ENCODE results near the gene SCARF2.

The SCARF2 gene

GRCh38 chr22:20406686-20407408 is 30.8 kb downstream of the SCARF2 start (continued):
- TF ChIP-seq ZNF514 (tag by site-specific recombination; IDR thresholded peaks at IDR 0.05): no peak
- TF ChIP-seq ZNF600 (tag by site-specific recombination; IDR thresholded peaks at IDR 0.05): no peak
- TF ChIP-seq, protein P1, sequence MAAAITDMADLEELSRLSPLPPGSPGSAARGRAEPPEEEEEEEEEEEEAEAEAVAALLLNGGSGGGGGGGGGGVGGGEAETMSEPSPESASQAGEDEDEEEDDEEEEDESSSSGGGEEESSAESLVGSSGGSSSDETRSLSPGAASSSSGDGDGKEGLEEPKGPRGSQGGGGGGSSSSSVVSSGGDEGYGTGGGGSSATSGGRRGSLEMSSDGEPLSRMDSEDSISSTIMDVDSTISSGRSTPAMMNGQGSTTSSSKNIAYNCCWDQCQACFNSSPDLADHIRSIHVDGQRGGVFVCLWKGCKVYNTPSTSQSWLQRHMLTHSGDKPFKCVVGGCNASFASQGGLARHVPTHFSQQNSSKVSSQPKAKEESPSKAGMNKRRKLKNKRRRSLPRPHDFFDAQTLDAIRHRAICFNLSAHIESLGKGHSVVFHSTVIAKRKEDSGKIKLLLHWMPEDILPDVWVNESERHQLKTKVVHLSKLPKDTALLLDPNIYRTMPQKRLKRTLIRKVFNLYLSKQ (tag by site-specific recombination; IDR thresholded peaks at IDR 0.05; ENCODE audit: borderline replicate concordance): no peak
- TF ChIP-seq, protein P2, sequence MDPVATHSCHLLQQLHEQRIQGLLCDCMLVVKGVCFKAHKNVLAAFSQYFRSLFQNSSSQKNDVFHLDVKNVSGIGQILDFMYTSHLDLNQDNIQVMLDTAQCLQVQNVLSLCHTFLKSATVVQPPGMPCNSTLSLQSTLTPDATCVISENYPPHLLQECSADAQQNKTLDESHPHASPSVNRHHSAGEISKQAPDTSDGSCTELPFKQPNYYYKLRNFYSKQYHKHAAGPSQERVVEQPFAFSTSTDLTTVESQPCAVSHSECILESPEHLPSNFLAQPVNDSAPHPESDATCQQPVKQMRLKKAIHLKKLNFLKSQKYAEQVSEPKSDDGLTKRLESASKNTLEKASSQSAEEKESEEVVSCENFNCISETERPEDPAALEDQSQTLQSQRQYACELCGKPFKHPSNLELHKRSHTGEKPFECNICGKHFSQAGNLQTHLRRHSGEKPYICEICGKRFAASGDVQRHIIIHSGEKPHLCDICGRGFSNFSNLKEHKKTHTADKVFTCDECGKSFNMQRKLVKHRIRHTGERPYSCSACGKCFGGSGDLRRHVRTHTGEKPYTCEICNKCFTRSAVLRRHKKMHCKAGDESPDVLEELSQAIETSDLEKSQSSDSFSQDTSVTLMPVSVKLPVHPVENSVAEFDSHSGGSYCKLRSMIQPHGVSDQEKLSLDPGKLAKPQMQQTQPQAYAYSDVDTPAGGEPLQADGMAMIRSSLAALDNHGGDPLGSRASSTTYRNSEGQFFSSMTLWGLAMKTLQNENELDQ (tag by site-specific recombination; IDR thresholded peaks at IDR 0.05; ENCODE audit: low read depth): no peak
- no peak for TF ChIP-seq PBX3 (CRISPR knock-in tag; IDR thresholded peaks at IDR 0.05)

GRCh38 chr22:20405931-20406685 is 31.5 kb downstream of the SCARF2 start:
- H3K36me3 ChIP-seq (ENCODE audit: control insufficient read depth in 2 of 2, insufficient read depth in 1 of 2, low read length in 2 of 2): peaks cover 0 to 65% of the 10 kb centered on the region in 2 experiments; a peak in 2 of 3 replicates
- POLR2A ChIA-PET: interaction anchor here (0.7 kb wide), 1 partner anchor 12 kb away, joined by 5 read pairs; no protein-coding TSS in a partner anchor
- TF ChIP-seq ZEB2 (tag by site-specific recombination; IDR thresholded peaks at IDR 0.05): no peak
- no peak for TF ChIP-seq ZNF248 (tag by site-specific recombination; IDR thresholded peaks at IDR 0.05)
- no peak for TF ChIP-seq ZNF514 (tag by site-specific recombination; IDR thresholded peaks at IDR 0.05)
- no peak for TF ChIP-seq ZNF114 (tag by site-specific recombination; IDR thresholded peaks at IDR 0.05)
- TF ChIP-seq GLI2 (tag by site-specific recombination; IDR thresholded peaks at IDR 0.05; ENCODE audit: borderline replicate concordance, low read depth): no peak
- no peak for TF ChIP-seq ZBTB1 (tag by site-specific recombination; IDR thresholded peaks at IDR 0.05)
- no peak for TF ChIP-seq ZNF423 (tag by site-specific recombination; IDR thresholded peaks at IDR 0.05)
- TF ChIP-seq, protein P3, sequence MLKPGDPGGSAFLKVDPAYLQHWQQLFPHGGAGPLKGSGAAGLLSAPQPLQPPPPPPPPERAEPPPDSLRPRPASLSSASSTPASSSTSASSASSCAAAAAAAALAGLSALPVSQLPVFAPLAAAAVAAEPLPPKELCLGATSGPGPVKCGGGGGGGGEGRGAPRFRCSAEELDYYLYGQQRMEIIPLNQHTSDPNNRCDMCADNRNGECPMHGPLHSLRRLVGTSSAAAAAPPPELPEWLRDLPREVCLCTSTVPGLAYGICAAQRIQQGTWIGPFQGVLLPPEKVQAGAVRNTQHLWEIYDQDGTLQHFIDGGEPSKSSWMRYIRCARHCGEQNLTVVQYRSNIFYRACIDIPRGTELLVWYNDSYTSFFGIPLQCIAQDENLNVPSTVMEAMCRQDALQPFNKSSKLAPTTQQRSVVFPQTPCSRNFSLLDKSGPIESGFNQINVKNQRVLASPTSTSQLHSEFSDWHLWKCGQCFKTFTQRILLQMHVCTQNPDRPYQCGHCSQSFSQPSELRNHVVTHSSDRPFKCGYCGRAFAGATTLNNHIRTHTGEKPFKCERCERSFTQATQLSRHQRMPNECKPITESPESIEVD (tag by site-specific recombination; IDR thresholded peaks at IDR 0.05): no peak
- no peak for TF ChIP-seq ZNF366 (tag by site-specific recombination; conservative IDR thresholded peaks at IDR 0.05)
- no peak for TF ChIP-seq MEIS1 (CRISPR knock-in tag; IDR thresholded peaks at IDR 0.05; ENCODE audit: borderline replicate concordance)
- no peak for TF ChIP-seq ZNF544 (tag by site-specific recombination; IDR thresholded peaks at IDR 0.05)
- no peak for TF ChIP-seq ZNF311 (tag by site-specific recombination; IDR thresholded peaks at IDR 0.05; ENCODE audit: borderline replicate concordance)
- TF ChIP-seq INSM2 (tag by site-specific recombination; IDR thresholded peaks at IDR 0.05): no peak
- TF ChIP-seq ZFHX2 (tag by site-specific recombination; conservative IDR thresholded peaks at IDR 0.05): no peak
- no peak for TF ChIP-seq ZNF48 (tag by site-specific recombination; IDR thresholded peaks at IDR 0.05)
- TF ChIP-seq ZNF501 (tag by site-specific recombination; IDR thresholded peaks at IDR 0.05): no peak
- no peak for TF ChIP-seq SP3 (tag by site-specific recombination; IDR thresholded peaks at IDR 0.05)
- TF ChIP-seq, protein P1 (tag by site-specific recombination; IDR thresholded peaks at IDR 0.05; ENCODE audit: borderline replicate concordance): no peak
- TF ChIP-seq, protein P4, sequence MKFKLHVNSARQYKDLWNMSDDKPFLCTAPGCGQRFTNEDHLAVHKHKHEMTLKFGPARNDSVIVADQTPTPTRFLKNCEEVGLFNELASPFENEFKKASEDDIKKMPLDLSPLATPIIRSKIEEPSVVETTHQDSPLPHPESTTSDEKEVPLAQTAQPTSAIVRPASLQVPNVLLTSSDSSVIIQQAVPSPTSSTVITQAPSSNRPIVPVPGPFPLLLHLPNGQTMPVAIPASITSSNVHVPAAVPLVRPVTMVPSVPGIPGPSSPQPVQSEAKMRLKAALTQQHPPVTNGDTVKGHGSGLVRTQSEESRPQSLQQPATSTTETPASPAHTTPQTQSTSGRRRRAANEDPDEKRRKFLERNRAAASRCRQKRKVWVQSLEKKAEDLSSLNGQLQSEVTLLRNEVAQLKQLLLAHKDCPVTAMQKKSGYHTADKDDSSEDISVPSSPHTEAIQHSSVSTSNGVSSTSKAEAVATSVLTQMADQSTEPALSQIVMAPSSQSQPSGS (tag by site-specific recombination; IDR thresholded peaks at IDR 0.05; ENCODE audit: low read depth): no peak

More at GRCh38 chr22:20405931-20406685, 31.5 kb downstream of the SCARF2 start:
- no peaks in the 10 kb centered on the region for H3K9me3 ChIP-seq (ENCODE audit: control insufficient read depth, insufficient read depth, low read depth, low read length)
- no peaks in the 10 kb centered on the region for H3K4me1 ChIP-seq (ENCODE audit: control insufficient read depth, insufficient read depth, low read length)
- H3K4me3 ChIP-seq (ENCODE audit: low read depth, low read length): no peak overlapping the region
- H3K27ac ChIP-seq (ENCODE audit: extremely low read depth, low read depth, low read length): no peak overlapping the region
- CTCF ChIA-PET: interaction anchor here (3.7 kb wide), 1 partner anchor 12 kb away, joined by 26 read pairs; no protein-coding TSS in a partner anchor

All from HEK293 (cell line).